ENCODE data around the gene CENPP.

Gene CENPP

GRCh38 chr9:92325269-92325990 lies at the start of gene CENPP, which contains the start of gene NOL8:
Gene CENPP, plus strand, starts transcription at chr9:92325953.
Gene NOL8, minus strand, starts transcription at chr9:92325350. Its CDS starts 1,189 bp downstream, at chr9:92324161.
- peak; percentile 68 to 71 for DNase-seq (ENCODE audit: low read depth in 2 of 2)

GRCh38 chr9:92276331-92277032 lies 49.3 kb upstream of the CENPP start:
- DNase-seq (ENCODE audit: low read depth in 2 of 2): no peak

GRCh38 chr9:92278110-92278509 lies 47.6 kb upstream of the CENPP start:
- DNase-seq (ENCODE audit: low read depth in 2 of 2): no peak

GRCh38 chr9:92279302-92279701 lies 46.5 kb upstream of the CENPP start:
- no peak for DNase-seq (ENCODE audit: low read depth in 2 of 2)

- DNase-seq (ENCODE audit: low read depth in 2 of 2): no peak
These were observed 35.9 kb upstream of the CENPP start for GRCh38 chr9:92289708-92290390.

- no peak for DNase-seq (ENCODE audit: low read depth in 2 of 2)
These were observed 34.8 kb upstream of the CENPP start for GRCh38 chr9:92290785-92291429.

- DNase-seq (ENCODE audit: low read depth in 2 of 2): no peak
These were observed 34.2 kb upstream of the CENPP start for GRCh38 chr9:92291577-92291976.

GRCh38 chr9:92292338-92293074 lies 33.2 kb upstream of the CENPP start:
- DNase-seq (ENCODE audit: low read depth in 2 of 2): no peak

- no peak for DNase-seq (ENCODE audit: low read depth in 2 of 2)
These were observed 32.7 kb upstream of the CENPP start for GRCh38 chr9:92293075-92293354.

- DNase-seq (ENCODE audit: low read depth in 2 of 2): peak; percentile 99
These were observed 32.1 kb upstream of the CENPP start, which contains the start of gene IARS1 for GRCh38 chr9:92293452-92294296. Gene IARS1, minus strand, starts transcription at chr9:92293697. Its CDS starts 4,278 bp downstream, at chr9:92289419.

GRCh38 chr9:92294297-92294676 lies 31.5 kb upstream of the CENPP start:
- no peak for DNase-seq (ENCODE audit: low read depth in 2 of 2)

- no peak for DNase-seq (ENCODE audit: low read depth in 2 of 2)
These were observed 30.4 kb upstream of the CENPP start for GRCh38 chr9:92295240-92295790.

GRCh38 chr9:92295827-92296258 lies 29.9 kb upstream of the CENPP start:
- DNase-seq (ENCODE audit: low read depth in 2 of 2): no peak

- no peak for DNase-seq (ENCODE audit: low read depth in 2 of 2)
These were observed 28.1 kb upstream of the CENPP start for GRCh38 chr9:92297611-92298010.

GRCh38 chr9:92298036-92298435 lies 27.7 kb upstream of the CENPP start:
- DNase-seq (ENCODE audit: low read depth in 2 of 2): no peak

- no peak for DNase-seq (ENCODE audit: low read depth in 2 of 2)
These were observed 26.6 kb upstream of the CENPP start for GRCh38 chr9:92299116-92299515.

GRCh38 chr9:92300936-92301335 lies 24.8 kb upstream of the CENPP start:
- no peak for DNase-seq (ENCODE audit: low read depth in 2 of 2)

- no peak for DNase-seq (ENCODE audit: low read depth in 2 of 2)
These were observed 16.9 kb upstream of the CENPP start for GRCh38 chr9:92308893-92309292.

GRCh38 chr9:92310562-92310961 lies 15.2 kb upstream of the CENPP start:
- no peak for DNase-seq (ENCODE audit: low read depth in 2 of 2)

GRCh38 chr9:92312887-92313623 lies 12.7 kb upstream of the CENPP start:
- DNase-seq (ENCODE audit: low read depth in 2 of 2): no peak

Measured in activated CD8-positive, alpha-beta memory T cell treated with anti-CD3 and anti-CD28 coated beads for 4 hours (primary cell).